Fibroblast of skin of right biceps (primary cell): ENCODE results near the gene ADGRF3.
A peak's percentile ranks its signal among the peaks of the same experiment; 100 is the strongest.
"Not testable (repeated sequence)": the region's sequence is repeated elsewhere in the genome, so short reads cannot be mapped to it uniquely, and the experiment has no call there.

Experiments used
- DNase-seq: peaks from one replicate; pipeline ENCODE4 v3.0.0-alpha.2; 2013

The ADGRF3 gene

GRCh38 chr2:26346454-26347053 lies at the start of gene ADGRF3:
TSS of gene ADGRF3 (minus strand) at chr2:26346789. CDS start at chr2:26346234, 555 bp downstream.
- DNase-seq, result peak; percentile 38

- DNase-seq, result no peak
These were observed 48.8 kb upstream of the ADGRF3 start for GRCh38 chr2:26395394-26395793.

- no peak for DNase-seq
These were observed 48.1 kb upstream of the ADGRF3 start for GRCh38 chr2:26394694-26395093.

- DNase-seq, result no peak
These were observed 40.6 kb upstream of the ADGRF3 start for GRCh38 chr2:26387189-26387588.

- DNase-seq, result no peak
These were observed 38.0 kb upstream of the ADGRF3 start for GRCh38 chr2:26384597-26384996.

- no peak for DNase-seq
These were observed 37.6 kb upstream of the ADGRF3 start for GRCh38 chr2:26384183-26384582.

- no peak for DNase-seq
These were observed 36.0 kb upstream of the ADGRF3 start for GRCh38 chr2:26382564-26382963.

GRCh38 chr2:26380281-26380680 lies 33.7 kb upstream of the ADGRF3 start:
- DNase-seq, result no peak

GRCh38 chr2:26376799-26377198 lies 30.2 kb upstream of the ADGRF3 start:
- no peak for DNase-seq

- not testable (repeated sequence) for DNase-seq
These were observed 24.3 kb upstream of the ADGRF3 start for GRCh38 chr2:26370909-26371308.

GRCh38 chr2:26369664-26370063 lies 23.1 kb upstream of the ADGRF3 start:
- not testable (repeated sequence) for DNase-seq

GRCh38 chr2:26366957-26367356 lies 20.4 kb upstream of the ADGRF3 start:
- DNase-seq, result no peak

- no peak for DNase-seq
These were observed 18.1 kb upstream of the ADGRF3 start for GRCh38 chr2:26364669-26365068.

GRCh38 chr2:26363958-26364357 lies 17.4 kb upstream of the ADGRF3 start:
- DNase-seq, result no peak

GRCh38 chr2:26363323-26363722 lies 16.7 kb upstream of the ADGRF3 start:
- peak; percentile 24 for DNase-seq

GRCh38 chr2:26359886-26360473 lies 13.4 kb upstream of the ADGRF3 start:
- DNase-seq, result no peak

- DNase-seq, result no peak
These were observed 10.2 kb upstream of the ADGRF3 start for GRCh38 chr2:26356771-26357170.

- no peak for DNase-seq
These were observed 9.5 kb upstream of the ADGRF3 start for GRCh38 chr2:26356111-26356510.

- peak; percentile 84 for DNase-seq
These were observed 8.7 kb upstream of the ADGRF3 start for GRCh38 chr2:26355038-26355995.

- not testable (repeated sequence) for DNase-seq
These were observed 7.9 kb upstream of the ADGRF3 start for GRCh38 chr2:26354469-26354868.

- peak; percentile 21 for DNase-seq
These were observed 6.3 kb upstream of the ADGRF3 start for GRCh38 chr2:26352892-26353291.

- no peak for DNase-seq
These were observed 4.9 kb upstream of the ADGRF3 start for GRCh38 chr2:26351375-26352090.

- DNase-seq, result no peak
These were observed 3.1 kb upstream of the ADGRF3 start for GRCh38 chr2:26349690-26350089.
